ENCODE measurements around the gene FUT9. TPM values are rescaled to one million over a fixed set of nuclear protein-coding genes. Genes with fewer than 3 reads are reported as not detected.

FUT9 gene
- total and polyA plus RNA-seq, 2 of the 13 experiments (the other 11 are each of a cell fraction or from before 2014, with no cell fraction given), result 0.01 TPM; not detected in 1

- Histone ChIP-seq H3K36me3 (replicated peaks in 1 of 2; ENCODE audit: control insufficient read depth in 1 of 2, insufficient read depth in 2 of 2, low read length in 2 of 2) (no peaks in the 10 kb centered on the region), H3K27me3 (ENCODE audit: control insufficient read depth in 1 of 2, insufficient read depth in 2 of 2, low read length in 2 of 2) (no peaks in the 10 kb centered on the region), H3K9ac (ENCODE audit: insufficient read depth, low read depth, low read length) (no peak overlapping the region), H3K79me2 (ENCODE audit: insufficient read depth, low read length) (no peaks in the 10 kb centered on the region), H3K4me3 (replicated peaks in 1 of 3; ENCODE audit: insufficient read depth in 1 of 3, low read depth in 2 of 3, low read length in 3 of 3) (no peak overlapping the region), H3K27ac (ENCODE audit: extremely low read length, insufficient read depth, low read length) (no peak overlapping the region), H3K4me2 (ENCODE audit: low read depth, low read length) (no peak overlapping the region), H3K4me1 (ENCODE audit: insufficient read depth, low read length) (no peaks in the 10 kb centered on the region), H3K9me3 (ENCODE audit: low read length) (no peaks in the 10 kb centered on the region), H4K20me1 (ENCODE audit: insufficient read depth, low read length) (no peaks in the 10 kb centered on the region), H2AFZ (ENCODE audit: low read length) (no peak overlapping the region)
- no peak for FAIRE-seq
- BruUV-seq (replicated peaks), result no TSS peak
- in situ Hi-C loops (cut with HindIII; ENCODE audit: extremely low pct_ligation_motif_present, low pct_unique_long_range_greater_than_20kb) (no loop called here), intact Hi-C loops (cut with micrococcal nuclease; ENCODE audit: unreplicated experiment) (no loop called here)
- 5% methylated on average over 3 of the region's 3 CpGs for WGBS (ENCODE audit: low lambda C conversion rate)
- DNase-seq (ENCODE audit: low spot score), result no peak
- POLR2A ChIA-PET, result no interaction called here
- CTCF ChIA-PET (ENCODE audit: low intra/inter-chr PET ratio, low total read pairs), result no interaction called here
- ATAC-seq, result no peak
- TF ChIP-seq HOXA3 (CRISPR knock-in tag; IDR thresholded peaks at IDR 0.05) (no peak), PHF8 (CRISPR knock-in tag; IDR thresholded peaks at IDR 0.05) (no peak), ZNF563 (CRISPR knock-in tag; IDR thresholded peaks at IDR 0.05) (no peak), TEF (CRISPR knock-in tag; IDR thresholded peaks at IDR 0.05) (no peak)
Observed at GRCh38 chr6:96195272-96195671, 179.5 kb downstream of the FUT9 start.

- no peak for ATAC-seq
- TF ChIP-seq ZNF350 (CRISPR knock-in tag; IDR thresholded peaks at IDR 0.05; ENCODE audit: borderline replicate concordance, low read depth) (no peak), ARID3A (IDR thresholded peaks at IDR 0.05; ENCODE audit: low read depth, low read length) (no peak), FOXK2 (IDR thresholded peaks at IDR 0.05) (no peak), CSRNP2 (CRISPR knock-in tag; conservative IDR thresholded peaks at IDR 0.05; ENCODE audit: low read depth) (no peak), DNMT1 (CRISPR knock-in tag; IDR thresholded peaks at IDR 0.05) (no peak), ZMYM2 (CRISPR knock-in tag; IDR thresholded peaks at IDR 0.05) (no peak), GATA4 (IDR thresholded peaks at IDR 0.05; ENCODE audit: borderline replicate concordance, low read depth) (no peak), ZSCAN20 (CRISPR knock-in tag; IDR thresholded peaks at IDR 0.05; ENCODE audit: borderline replicate concordance) (no peak), TSC22D2 (CRISPR knock-in tag; IDR thresholded peaks at IDR 0.05; ENCODE audit: borderline replicate concordance) (no peak), ZNF143 (CRISPR knock-in tag; IDR thresholded peaks at IDR 0.05) (no peak), ZBTB37 (CRISPR knock-in tag; IDR thresholded peaks at IDR 0.05) (no peak), U2AF2 (IDR thresholded peaks at IDR 0.05; ENCODE audit: low read depth, low read length) (no peak)
Observed at GRCh38 chr6:96196633-96197032, 180.9 kb downstream of the FUT9 start.

More at GRCh38 chr6:96196633-96197032, 180.9 kb downstream of the FUT9 start:
- no peaks in the 10 kb centered on the region for H3K36me3 ChIP-seq (replicated peaks in 1 of 2; ENCODE audit: control insufficient read depth in 1 of 2, insufficient read depth in 2 of 2, low read length in 2 of 2)
- H3K9ac ChIP-seq (ENCODE audit: insufficient read depth, low read depth, low read length), result no peak overlapping the region
- H4K20me1 ChIP-seq (ENCODE audit: insufficient read depth, low read length), result no peaks in the 10 kb centered on the region
- FAIRE-seq, result no peak
- H3K4me3 ChIP-seq (replicated peaks in 1 of 3; ENCODE audit: insufficient read depth in 1 of 3, low read depth in 2 of 3, low read length in 3 of 3), result no peak overlapping the region
- no peaks in the 10 kb centered on the region for H3K27me3 ChIP-seq (ENCODE audit: control insufficient read depth in 1 of 2, insufficient read depth in 2 of 2, low read length in 2 of 2)
- no peak overlapping the region for H3K27ac ChIP-seq (ENCODE audit: extremely low read length, insufficient read depth, low read length)
- no peak overlapping the region for H2AFZ ChIP-seq (ENCODE audit: low read length)
- in situ Hi-C loops (cut with HindIII; ENCODE audit: extremely low pct_ligation_motif_present, low pct_unique_long_range_greater_than_20kb) (no loop called here), intact Hi-C loops (cut with micrococcal nuclease; ENCODE audit: unreplicated experiment) (no loop called here)
- no TSS peak for BruUV-seq (replicated peaks)
- no peaks in the 10 kb centered on the region for H3K9me3 ChIP-seq (ENCODE audit: low read length)
- POLR2A ChIA-PET, result no interaction called here
- WGBS (ENCODE audit: low lambda C conversion rate), result 14% methylated on average over 3 of the region's 3 CpGs
- H3K79me2 ChIP-seq (ENCODE audit: insufficient read depth, low read length), result no peaks in the 10 kb centered on the region
- DNase-seq (ENCODE audit: low spot score), result no peak
- no peak overlapping the region for H3K4me2 ChIP-seq (ENCODE audit: low read depth, low read length)
- CTCF ChIA-PET (ENCODE audit: low intra/inter-chr PET ratio, low total read pairs), result no interaction called here
- H3K4me1 ChIP-seq (ENCODE audit: insufficient read depth, low read length), result no peaks in the 10 kb centered on the region
